ENCODE results near the gene PDE10A. TPM values are rescaled to one million over a fixed set of nuclear protein-coding genes. Genes with fewer than 3 reads are reported as not detected.

Gene PDE10A
- total and polyA plus RNA-seq, 2 of the 13 experiments (the other 11 are each of a cell fraction or from before 2014, with no cell fraction given): not detected

DNA sequence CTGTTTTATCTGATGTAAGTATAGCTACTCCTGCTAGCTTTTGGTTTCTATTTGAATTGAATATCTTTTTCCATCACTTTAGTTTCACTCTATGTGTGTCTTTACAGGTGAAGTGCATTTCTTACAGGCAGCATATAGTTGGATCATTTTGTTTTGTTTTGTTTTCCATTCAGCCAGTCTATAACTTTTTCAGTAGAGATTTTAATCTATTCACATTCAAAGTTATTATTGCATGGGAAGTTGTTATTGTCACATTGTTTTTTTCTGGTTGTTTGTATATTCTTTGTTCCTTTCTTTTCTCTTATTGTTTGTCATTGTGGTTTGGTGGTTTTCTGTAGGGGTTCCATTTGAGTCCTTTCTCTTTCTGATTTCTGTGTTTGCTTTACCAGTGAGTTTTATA, 151.2 kb downstream of the PDE10A start:
- ChIA-PET CTCF (ENCODE audit: low intra/inter-chr PET ratio, low total read pairs) (no interaction called here), POLR2A (no interaction called here)
- Histone ChIP-seq H3K27me3 (ENCODE audit: control insufficient read depth in 1 of 2, insufficient read depth in 2 of 2, low read length in 2 of 2) (no peaks in the 10 kb centered on the region), H2AFZ (ENCODE audit: low read length) (no peak overlapping the region), H3K9me3 (ENCODE audit: low read length) (no peaks in the 10 kb centered on the region), H3K36me3 (replicated peaks in 1 of 2; ENCODE audit: control insufficient read depth in 1 of 2, insufficient read depth in 2 of 2, low read length in 2 of 2) (no peaks in the 10 kb centered on the region), H3K4me2 (ENCODE audit: low read depth, low read length) (no peak overlapping the region), H3K4me3 (replicated peaks in 1 of 3; ENCODE audit: insufficient read depth in 1 of 3, low read depth in 2 of 3, low read length in 3 of 3) (no peak overlapping the region), H3K4me1 (ENCODE audit: insufficient read depth, low read length) (no peaks in the 10 kb centered on the region), H4K20me1 (ENCODE audit: insufficient read depth, low read length) (no peaks in the 10 kb centered on the region), H3K27ac (ENCODE audit: extremely low read length, insufficient read depth, low read length) (no peak overlapping the region), H3K9ac (ENCODE audit: insufficient read depth, low read depth, low read length) (no peak overlapping the region), H3K79me2 (ENCODE audit: insufficient read depth, low read length) (no peaks in the 10 kb centered on the region)
- TF ChIP-seq ZNF678 (CRISPR knock-in tag; IDR thresholded peaks at IDR 0.05) (no peak), SAFB2 (CRISPR knock-in tag; IDR thresholded peaks at IDR 0.05; ENCODE audit: borderline replicate concordance, low read depth) (no peak), ZNF124 (CRISPR knock-in tag; IDR thresholded peaks at IDR 0.05) (no peak)
- TF ChIP-seq, protein P1, sequence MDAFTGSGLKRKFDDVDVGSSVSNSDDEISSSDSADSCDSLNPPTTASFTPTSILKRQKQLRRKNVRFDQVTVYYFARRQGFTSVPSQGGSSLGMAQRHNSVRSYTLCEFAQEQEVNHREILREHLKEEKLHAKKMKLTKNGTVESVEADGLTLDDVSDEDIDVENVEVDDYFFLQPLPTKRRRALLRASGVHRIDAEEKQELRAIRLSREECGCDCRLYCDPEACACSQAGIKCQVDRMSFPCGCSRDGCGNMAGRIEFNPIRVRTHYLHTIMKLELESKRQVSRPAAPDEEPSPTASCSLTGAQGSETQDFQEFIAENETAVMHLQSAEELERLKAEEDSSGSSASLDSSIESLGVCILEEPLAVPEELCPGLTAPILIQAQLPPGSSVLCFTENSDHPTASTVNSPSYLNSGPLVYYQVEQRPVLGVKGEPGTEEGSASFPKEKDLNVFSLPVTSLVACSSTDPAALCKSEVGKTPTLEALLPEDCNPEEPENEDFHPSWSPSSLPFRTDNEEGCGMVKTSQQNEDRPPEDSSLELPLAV (CRISPR knock-in tag; conservative IDR thresholded peaks at IDR 0.05; ENCODE audit: low read depth): no peak
- BruUV-seq (replicated peaks): no TSS peak
- ATAC-seq (no peak), DNase-seq (ENCODE audit: low spot score) (no peak), FAIRE-seq (no peak)
- intact Hi-C loops (cut with micrococcal nuclease; ENCODE audit: unreplicated experiment) (no loop called here), in situ Hi-C loops (cut with HindIII; ENCODE audit: extremely low pct_ligation_motif_present, low pct_unique_long_range_greater_than_20kb) (no loop called here)

DNA sequence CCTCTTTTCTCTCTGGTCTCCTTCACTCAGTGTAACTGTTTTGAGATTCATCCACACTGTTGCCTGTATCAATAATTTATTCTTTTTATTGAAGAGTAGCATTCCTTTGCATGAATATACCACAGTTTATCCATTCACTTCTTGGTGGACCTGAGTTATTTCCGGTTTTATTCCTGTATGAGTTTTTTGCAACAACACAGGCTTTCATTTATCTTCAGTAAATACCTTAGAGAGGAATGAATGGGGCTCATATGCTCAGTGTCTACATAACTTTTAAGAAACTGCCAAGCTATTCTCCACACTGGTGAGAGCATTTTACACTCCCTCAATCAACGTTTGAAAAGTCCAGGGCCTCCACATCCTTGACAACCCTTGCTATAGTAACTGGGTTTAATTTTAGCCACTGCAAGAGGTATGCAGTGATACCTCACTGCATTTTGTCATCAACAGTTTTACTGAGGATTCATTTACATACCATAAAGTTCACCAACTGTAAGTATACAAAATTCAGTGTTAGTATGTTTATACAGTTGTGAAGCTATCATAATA, 154.6 kb downstream of the PDE10A start:
- WGBS (ENCODE audit: low lambda C conversion rate): 3% methylated on average over 2 of the region's 2 CpGs
- H3K4me2 ChIP-seq (ENCODE audit: low read depth, low read length): no peak overlapping the region
- no TSS peak for BruUV-seq (replicated peaks)
- H3K9ac ChIP-seq (ENCODE audit: insufficient read depth, low read depth, low read length): no peak overlapping the region
- intact Hi-C loops (cut with micrococcal nuclease; ENCODE audit: unreplicated experiment) (no loop called here), in situ Hi-C loops (cut with HindIII; ENCODE audit: extremely low pct_ligation_motif_present, low pct_unique_long_range_greater_than_20kb) (no loop called here)
- ATAC-seq (no peak), DNase-seq (ENCODE audit: low spot score) (no peak), FAIRE-seq (no peak)
- no peaks in the 10 kb centered on the region for H3K36me3 ChIP-seq (replicated peaks in 1 of 2; ENCODE audit: control insufficient read depth in 1 of 2, insufficient read depth in 2 of 2, low read length in 2 of 2)
- H3K27me3 ChIP-seq (ENCODE audit: control insufficient read depth in 1 of 2, insufficient read depth in 2 of 2, low read length in 2 of 2): no peaks in the 10 kb centered on the region
- no peaks in the 10 kb centered on the region for H3K9me3 ChIP-seq (ENCODE audit: low read length)
- H3K79me2 ChIP-seq (ENCODE audit: insufficient read depth, low read length): no peaks in the 10 kb centered on the region
- no peak for TF ChIP-seq ZNF788 (CRISPR knock-in tag; IDR thresholded peaks at IDR 0.05; ENCODE audit: borderline replicate concordance)
- TF ChIP-seq, protein P2, sequence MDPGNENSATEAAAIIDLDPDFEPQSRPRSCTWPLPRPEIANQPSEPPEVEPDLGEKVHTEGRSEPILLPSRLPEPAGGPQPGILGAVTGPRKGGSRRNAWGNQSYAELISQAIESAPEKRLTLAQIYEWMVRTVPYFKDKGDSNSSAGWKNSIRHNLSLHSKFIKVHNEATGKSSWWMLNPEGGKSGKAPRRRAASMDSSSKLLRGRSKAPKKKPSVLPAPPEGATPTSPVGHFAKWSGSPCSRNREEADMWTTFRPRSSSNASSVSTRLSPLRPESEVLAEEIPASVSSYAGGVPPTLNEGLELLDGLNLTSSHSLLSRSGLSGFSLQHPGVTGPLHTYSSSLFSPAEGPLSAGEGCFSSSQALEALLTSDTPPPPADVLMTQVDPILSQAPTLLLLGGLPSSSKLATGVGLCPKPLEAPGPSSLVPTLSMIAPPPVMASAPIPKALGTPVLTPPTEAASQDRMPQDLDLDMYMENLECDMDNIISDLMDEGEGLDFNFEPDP (CRISPR knock-in tag; conservative IDR thresholded peaks at IDR 0.05): no peak
- TF ChIP-seq CBX2 (IDR thresholded peaks at IDR 0.05; ENCODE audit: low read depth, low read length): no peak
- TF ChIP-seq CBX2 (CRISPR knock-in tag; IDR thresholded peaks at IDR 0.05; ENCODE audit: low read depth): no peak
- no peaks in the 10 kb centered on the region for H4K20me1 ChIP-seq (ENCODE audit: insufficient read depth, low read length)
- CTCF ChIA-PET (ENCODE audit: low intra/inter-chr PET ratio, low total read pairs): no interaction called here
- POLR2A ChIA-PET: no interaction called here
- no peak overlapping the region for H2AFZ ChIP-seq (ENCODE audit: low read length)
- no peak overlapping the region for H3K4me3 ChIP-seq (replicated peaks in 1 of 3; ENCODE audit: insufficient read depth in 1 of 3, low read depth in 2 of 3, low read length in 3 of 3)
- H3K27ac ChIP-seq (ENCODE audit: extremely low read length, insufficient read depth, low read length): no peak overlapping the region
- H3K4me1 ChIP-seq (ENCODE audit: insufficient read depth, low read length): no peaks in the 10 kb centered on the region

Data from HepG2 (cell line).